GM21423 (cell line): ENCODE measurements around the gene REST.
"Not testable (repeated sequence)": the region's sequence is repeated elsewhere in the genome, so short reads cannot be mapped to it uniquely, and the experiment has no call there.

Experiments
- ATAC-seq: cut with Tn5 transposase; IDR thresholded peaks from one replicate; pipeline ENCODE4 v1.9.1; 2021; ENCODE audit warnings: mild to moderate bottlenecking, moderate library complexity; ENCODE audit not compliant: unreplicated experiment

The REST gene

GRCh38 chr4:56909086-56909894 is 1.6 kb downstream of the REST start:
- peak; percentile 21 for ATAC-seq

DNA sequence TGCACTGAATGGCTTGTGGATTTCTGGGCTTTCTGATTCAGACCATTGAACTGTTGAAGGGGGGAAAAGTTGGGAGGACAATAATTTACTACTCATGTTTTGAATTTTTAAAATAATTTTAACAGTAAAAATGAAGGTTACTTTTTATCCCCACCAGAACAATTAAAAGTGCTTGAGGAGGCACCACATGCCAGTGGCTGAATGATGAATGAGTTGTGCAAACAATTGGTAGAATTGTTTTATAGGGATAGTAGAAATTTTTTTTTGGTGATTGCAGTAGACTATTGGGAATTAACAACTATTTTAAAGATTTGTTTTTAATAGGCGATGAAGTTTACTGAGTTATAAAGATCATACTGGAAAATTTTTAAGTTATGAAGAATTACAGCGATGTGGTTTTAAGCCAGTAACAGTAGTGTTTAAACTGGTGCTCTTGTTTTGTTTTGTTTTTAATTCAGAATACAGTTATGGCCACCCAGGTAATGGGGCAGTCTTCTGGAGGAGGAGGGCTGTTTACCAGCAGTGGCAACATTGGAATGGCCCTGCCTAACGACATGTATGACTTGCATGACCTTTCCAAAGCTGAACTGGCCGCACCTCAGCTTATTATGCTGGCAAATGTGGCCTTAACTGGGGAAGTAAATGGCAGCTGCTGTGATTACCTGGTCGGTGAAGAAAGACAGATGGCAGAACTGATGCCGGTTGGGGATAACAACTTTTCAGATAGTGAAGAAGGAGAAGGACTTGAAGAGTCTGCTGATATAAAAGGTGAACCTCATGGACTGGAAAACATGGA is 2.7 kb downstream of the REST start:
- ATAC-seq: no peak

GRCh38 chr4:56914336-56914735 is 6.6 kb downstream of the REST start:
- ATAC-seq: no peak

GRCh38 chr4:56914977-56915376 is 7.3 kb downstream of the REST start:
- ATAC-seq: not testable (repeated sequence)

- ATAC-seq: no peak
These were observed 19.5 kb downstream of the REST start for GRCh38 chr4:56927196-56927595.

DNA sequence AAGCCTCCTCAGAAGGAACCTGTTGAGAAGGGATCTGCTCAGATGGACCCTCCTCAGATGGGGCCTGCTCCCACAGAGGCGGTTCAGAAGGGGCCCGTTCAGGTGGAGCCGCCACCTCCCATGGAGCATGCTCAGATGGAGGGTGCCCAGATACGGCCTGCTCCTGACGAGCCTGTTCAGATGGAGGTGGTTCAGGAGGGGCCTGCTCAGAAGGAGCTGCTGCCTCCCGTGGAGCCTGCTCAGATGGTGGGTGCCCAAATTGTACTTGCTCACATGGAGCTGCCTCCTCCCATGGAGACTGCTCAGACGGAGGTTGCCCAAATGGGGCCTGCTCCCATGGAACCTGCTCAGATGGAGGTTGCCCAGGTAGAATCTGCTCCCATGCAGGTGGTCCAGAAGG is 22.9 kb downstream of the REST start:
- no peak for ATAC-seq

DNA sequence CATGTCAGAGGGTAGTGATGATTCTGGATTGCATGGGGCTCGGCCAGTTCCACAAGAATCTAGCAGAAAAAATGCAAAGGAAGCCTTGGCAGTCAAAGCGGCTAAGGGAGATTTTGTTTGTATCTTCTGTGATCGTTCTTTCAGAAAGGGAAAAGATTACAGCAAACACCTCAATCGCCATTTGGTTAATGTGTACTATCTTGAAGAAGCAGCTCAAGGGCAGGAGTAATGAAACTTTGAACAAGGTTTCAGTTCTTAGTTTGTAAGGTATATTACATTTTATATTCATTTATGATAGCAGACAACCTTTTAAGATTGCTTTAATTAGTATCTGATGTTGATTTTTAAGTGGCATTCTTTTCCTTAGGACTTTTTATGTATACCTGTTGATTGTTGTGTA is 24.2 kb downstream of the REST start:
- ATAC-seq: no peak

- no peak for ATAC-seq
These were observed 29.6 kb downstream of the REST start for GRCh38 chr4:56937262-56937661.

DNA sequence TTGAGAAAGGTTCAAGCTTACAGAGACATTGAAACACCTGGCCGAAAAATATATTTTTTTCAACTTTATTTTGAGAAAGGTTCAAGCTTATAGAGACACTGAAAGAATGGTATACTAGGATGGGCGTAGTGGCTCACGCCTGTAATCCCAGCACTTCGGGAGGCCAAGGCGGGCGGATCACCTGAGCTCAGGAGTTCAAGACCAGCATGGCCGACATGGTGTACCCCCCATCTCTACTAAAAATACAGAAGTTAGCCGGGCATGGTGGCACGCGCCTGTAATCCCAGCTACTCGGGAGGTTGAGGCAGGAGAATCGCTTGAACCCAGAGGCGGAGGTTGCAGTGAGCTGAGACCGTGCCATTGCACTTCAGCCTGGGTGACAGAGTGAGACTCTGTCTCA is 32.1 kb downstream of the REST start:
- ATAC-seq: not testable (repeated sequence)

DNA sequence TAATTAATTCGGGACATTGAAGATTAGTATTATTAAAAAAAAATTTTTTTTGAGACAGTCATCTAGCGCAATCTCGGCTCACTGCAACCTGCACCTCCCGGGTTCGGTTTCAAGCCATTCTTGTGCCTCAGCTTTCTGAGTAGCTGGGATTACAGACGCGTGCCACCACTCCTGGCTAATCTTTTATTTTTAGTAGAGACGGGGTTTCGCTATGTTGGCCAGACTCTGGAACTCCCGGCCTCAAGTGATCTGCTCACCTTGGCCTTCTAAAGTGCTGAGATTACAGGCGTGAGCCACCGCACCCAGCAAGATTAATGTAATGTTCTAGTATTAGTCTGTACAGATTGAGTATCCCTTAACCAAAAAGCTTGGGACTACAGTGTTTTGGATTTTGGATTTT is 32.7 kb downstream of the REST start:
- ATAC-seq: no peak

- ATAC-seq: no peak
These were observed 33.3 kb downstream of the REST start for GRCh38 chr4:56940971-56941370.

DNA sequence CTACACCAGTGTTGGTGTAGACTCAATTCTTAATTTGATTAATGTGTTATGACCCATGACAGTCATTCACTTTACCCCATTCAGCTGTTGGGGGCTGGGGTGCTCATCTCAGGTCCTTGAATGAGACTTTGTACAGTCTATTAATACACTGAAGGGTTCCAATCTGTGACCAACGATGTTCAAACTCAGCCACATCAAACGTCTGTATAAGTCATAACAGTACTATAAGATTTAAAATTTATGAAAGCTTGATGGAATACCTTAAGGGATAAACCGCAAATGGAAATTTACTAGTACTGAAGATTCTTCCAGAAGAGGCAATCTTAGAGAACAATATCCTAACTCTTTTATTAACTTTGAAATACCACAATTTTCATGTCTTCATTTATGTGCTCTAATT is 33.7 kb downstream of the REST start:
- ATAC-seq: no peak

DNA sequence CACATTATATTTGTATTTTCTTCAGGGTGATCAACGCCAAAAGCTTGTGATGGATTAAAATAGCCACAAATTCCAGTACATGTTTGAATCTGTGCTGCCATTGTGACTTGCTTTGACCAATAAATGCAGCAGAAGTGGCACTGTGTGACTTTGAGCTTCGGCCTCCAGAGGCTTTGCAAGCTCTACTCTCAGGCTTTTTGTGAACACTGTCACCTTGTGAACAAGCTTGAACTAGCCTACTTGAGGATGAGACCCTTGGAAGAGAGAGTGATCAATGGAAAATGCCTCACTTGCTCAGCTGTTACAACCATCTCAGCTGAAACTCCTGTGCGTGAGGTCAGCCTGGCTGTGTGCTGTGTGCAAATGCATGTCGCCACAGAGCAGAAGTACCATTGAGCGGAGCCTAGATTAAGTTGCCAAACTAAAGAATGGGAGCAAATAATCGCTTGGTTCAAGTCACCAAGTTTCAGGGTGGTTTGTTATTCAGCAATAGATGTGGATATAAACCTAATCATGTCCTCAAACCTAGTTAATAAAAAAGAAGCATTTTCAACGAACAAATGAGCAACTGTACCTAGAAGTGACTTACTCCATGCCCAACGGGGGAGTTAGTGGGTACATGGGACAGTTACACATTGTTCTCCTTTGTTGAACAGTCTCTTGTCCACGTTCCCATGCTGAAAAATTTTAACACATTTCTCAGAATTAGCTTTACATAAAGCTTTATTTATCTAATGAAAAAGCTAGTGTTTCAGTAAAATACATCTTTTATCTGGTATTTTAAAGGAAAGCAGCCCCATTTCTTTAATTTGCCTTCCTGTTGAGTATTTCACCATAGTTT is 46.2 kb downstream of the REST start:
- ATAC-seq: no peak

DNA sequence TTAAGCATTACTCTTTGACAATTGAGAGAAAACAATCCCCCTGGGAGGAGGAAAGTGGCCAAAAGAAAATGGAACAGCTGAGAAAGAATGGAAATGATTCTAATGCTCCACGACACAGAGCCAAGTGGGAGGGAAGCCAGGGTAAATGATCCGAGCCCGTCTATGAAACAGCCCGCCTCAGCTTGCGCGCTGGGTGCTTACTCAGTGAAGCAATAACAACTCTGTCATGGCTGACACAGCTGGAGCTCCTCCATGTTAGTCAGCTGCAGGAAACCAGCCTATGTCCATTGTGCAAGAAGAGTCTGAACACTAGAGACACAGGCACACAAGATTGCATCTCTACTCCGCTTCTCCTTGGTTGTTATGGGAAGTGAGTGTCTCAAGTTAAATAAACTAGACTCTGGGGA is 50.4 kb downstream of the REST start:
- ATAC-seq: no peak

- no peak for ATAC-seq
These were observed 51.4 kb downstream of the REST start for GRCh38 chr4:56959100-56959499.

DNA sequence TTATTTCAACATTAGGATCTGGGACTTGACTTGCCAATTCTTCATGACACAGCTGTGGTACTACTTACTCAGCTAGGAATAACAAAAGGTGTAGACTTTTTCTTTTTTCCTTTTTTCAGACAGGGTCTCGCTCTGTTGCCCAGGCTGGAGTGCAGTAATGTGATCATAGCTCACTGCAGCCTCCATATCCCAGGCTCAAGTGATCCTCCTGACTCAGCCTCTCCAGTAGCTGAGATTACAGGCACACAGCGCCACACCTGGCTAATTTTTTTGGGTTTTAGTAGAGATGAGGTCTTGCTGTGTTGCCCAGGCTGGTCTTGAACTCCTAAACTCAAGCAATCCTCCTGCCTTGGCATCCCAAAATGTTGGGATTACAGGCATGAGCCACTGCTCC is 53.4 kb downstream of the REST start:
- ATAC-seq: no peak

DNA sequence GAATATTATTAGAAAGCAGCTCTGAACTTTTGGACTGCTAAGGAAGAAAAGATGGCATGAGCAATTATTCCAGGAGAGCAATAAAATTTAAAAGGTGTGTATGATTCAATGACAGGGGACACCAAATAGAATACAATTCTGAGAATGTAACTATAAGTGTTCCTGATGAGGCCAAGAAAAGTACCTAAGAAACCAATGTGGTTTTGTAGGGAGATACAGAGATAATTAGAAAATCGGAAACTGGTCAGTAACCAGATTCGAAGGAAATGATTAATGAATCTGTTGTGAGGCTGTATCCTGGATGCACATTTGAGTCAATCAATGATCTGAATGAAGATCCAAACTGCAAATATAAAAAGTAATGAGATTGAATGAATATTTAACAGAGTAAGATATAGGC is 63.7 kb downstream of the REST start:
- no peak for ATAC-seq

DNA sequence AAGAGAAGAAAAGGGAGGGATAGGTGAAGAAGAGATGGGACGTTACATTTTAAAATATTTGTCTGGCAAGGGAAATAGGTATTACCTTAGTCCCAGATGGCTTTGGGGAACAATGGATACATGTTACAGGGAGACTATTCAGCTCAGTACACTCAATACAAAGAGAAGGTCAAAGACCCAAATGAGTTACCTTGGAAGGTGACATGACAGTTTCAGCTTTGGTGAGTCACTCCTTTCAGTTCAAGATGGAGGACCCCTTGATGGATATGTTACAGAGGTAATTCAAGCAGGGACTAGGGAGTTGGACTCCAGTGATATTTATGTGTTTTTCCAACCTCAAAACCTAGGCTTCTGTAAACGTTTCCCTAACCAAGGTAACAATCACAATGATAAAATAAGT is 64.7 kb downstream of the REST start:
- no peak for ATAC-seq

- no peak for ATAC-seq
These were observed 65.1 kb downstream of the REST start for GRCh38 chr4:56972809-56973208.

GRCh38 chr4:56973336-56973735 is 65.6 kb downstream of the REST start:
- no peak for ATAC-seq

DNA sequence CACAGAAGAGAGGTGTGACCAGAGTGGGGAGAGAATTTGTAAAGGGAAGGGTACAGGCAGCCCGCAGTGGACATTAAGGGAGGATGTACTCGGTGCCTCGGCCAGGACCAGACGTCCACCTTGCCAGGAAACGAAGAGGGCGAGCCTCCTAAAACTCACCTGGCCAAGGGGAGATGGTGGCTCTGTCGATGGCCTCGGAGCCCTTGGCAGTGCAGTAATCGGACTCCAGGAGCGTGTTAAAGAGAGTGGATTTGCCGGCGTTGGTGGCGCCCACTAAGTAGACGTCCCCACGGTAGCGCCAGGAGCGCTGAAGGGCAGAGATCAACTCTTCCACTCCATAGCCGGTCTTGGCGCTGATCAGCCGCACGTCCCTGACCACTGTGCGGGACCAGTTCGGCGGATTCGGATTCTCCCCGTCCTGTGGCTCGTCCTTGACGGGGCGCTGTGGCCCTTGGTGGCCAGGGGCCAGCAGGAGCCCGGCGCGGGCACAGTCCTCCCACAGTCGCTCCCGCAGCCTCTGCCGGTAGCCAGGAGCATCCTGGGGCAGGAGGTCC is 68.7 kb downstream of the REST start:
- no peak for ATAC-seq
